H1 (cell line): ENCODE measurements around the gene TXN2. TPM values are rescaled to one million over a fixed set of nuclear protein-coding genes. Genes with fewer than 3 reads are reported as not detected.

ENCODE experiments used
- BCL11A ChIP-seq, 2 experiments: IDR thresholded peaks; one replicate each; pipeline ENCODE4 v1.6.1; 2011; ENCODE audit warnings: low read depth in 2 of 2, low read length in 2 of 2, mild to moderate bottlenecking in 2 of 2
- MAFK ChIP-seq: IDR thresholded peaks from 2 replicates; pipeline ENCODE4 v1.6.1; 2012; ENCODE audit warnings: low read depth, mild to moderate bottlenecking, improper control_type of control experiment, low read length
- MAX ChIP-seq: IDR thresholded peaks from 2 replicates; pipeline ENCODE4 v1.6.1; 2012; ENCODE audit warnings: inconsistent platforms
- PHF8 ChIP-seq: fragments of 200-600 bp; sonication (generic); conservative IDR thresholded peaks from 2 replicates; pipeline ENCODE4 v1.7.1; 2012; ENCODE audit warnings: low read depth, mild to moderate bottlenecking, inconsistent platforms, low read length, moderate library complexity
- SUZ12 ChIP-seq: fragments of 200-600 bp; sonication (generic); IDR thresholded peaks from 2 replicates; pipeline ENCODE4 v1.6.1; 2012; ENCODE audit warnings: mild to moderate bottlenecking, inconsistent platforms, low read length, moderate library complexity, mixed read lengths
- TEAD4 ChIP-seq: IDR thresholded peaks from 2 replicates; pipeline ENCODE4 v1.6.1; 2012; ENCODE audit warnings: low read depth, low read length, inconsistent platforms, mixed read lengths
- polyA plus RNA-seq, 7 experiments: library from polyadenylated mRNA; depleted of rRNA in 3 of 7; stranded (reverse) in 5 of 7; unstranded in 2 of 7; fragments of >200 nt in 5 of 7; fragments of 200-250 nt in 2 of 7; gene quantifications; 1 replicate in 5 of 7; 2 replicates in 1 of 7; 4 replicates in 1 of 7; pipeline versions ENCODE4 v1.2.1 to v1.2.3, GENCODE V29; 2011 to 2013; ENCODE audit warnings: missing spikeins in 2 of 7, mixed read lengths in 2 of 7
- total RNA-seq: library from RNA; stranded (reverse); fragmentation: NEBNext Ultra II Directional; extraction: Animal tissue kit (Norgen Biotek cat#: 25700); gene quantifications from 2 replicates; pipeline ENCODE4 v1.2.1, GENCODE V29; 2021
- TF ChIP-seq, protein P1 (sequence below): IDR thresholded peaks from 2 replicates; pipeline ENCODE4 v1.6.1; 2012; ENCODE audit warnings: low read length, inconsistent platforms
- TF ChIP-seq, protein P2 (sequence below), 3 experiments: IDR thresholded peaks; 1 replicate in 2 of 3; 2 replicates in 1 of 3; pipeline versions ENCODE4 v1.5.1 to v1.6.1; 2011; ENCODE audit warnings: low read length in 3 of 3, mild to moderate bottlenecking in 3 of 3, inconsistent platforms in 2 of 3, low read depth in 1 of 3, moderate library complexity in 1 of 3; ENCODE audit not compliant: insufficient read depth in 1 of 3; ENCODE audit errors: control extremely low read depth in 1 of 3

Gene TXN2
- total and polyA plus RNA-seq, 2 of the 8 experiments (the other 6 are each of a cell fraction or from before 2014, with no cell fraction given), result 47.5 to 116 TPM

- TF ChIP-seq BCL11A (IDR thresholded peaks at IDR 0.05; ENCODE audit: low read depth in 2 of 2, low read length in 2 of 2), result no peak
- TF ChIP-seq, protein P1, sequence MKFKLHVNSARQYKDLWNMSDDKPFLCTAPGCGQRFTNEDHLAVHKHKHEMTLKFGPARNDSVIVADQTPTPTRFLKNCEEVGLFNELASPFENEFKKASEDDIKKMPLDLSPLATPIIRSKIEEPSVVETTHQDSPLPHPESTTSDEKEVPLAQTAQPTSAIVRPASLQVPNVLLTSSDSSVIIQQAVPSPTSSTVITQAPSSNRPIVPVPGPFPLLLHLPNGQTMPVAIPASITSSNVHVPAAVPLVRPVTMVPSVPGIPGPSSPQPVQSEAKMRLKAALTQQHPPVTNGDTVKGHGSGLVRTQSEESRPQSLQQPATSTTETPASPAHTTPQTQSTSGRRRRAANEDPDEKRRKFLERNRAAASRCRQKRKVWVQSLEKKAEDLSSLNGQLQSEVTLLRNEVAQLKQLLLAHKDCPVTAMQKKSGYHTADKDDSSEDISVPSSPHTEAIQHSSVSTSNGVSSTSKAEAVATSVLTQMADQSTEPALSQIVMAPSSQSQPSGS, result no peak
- no peak for TF ChIP-seq MAX
- no peak for TF ChIP-seq TEAD4
- no peak for TF ChIP-seq PHF8
- no peak for TF ChIP-seq MAFK
- TF ChIP-seq, protein P2, sequence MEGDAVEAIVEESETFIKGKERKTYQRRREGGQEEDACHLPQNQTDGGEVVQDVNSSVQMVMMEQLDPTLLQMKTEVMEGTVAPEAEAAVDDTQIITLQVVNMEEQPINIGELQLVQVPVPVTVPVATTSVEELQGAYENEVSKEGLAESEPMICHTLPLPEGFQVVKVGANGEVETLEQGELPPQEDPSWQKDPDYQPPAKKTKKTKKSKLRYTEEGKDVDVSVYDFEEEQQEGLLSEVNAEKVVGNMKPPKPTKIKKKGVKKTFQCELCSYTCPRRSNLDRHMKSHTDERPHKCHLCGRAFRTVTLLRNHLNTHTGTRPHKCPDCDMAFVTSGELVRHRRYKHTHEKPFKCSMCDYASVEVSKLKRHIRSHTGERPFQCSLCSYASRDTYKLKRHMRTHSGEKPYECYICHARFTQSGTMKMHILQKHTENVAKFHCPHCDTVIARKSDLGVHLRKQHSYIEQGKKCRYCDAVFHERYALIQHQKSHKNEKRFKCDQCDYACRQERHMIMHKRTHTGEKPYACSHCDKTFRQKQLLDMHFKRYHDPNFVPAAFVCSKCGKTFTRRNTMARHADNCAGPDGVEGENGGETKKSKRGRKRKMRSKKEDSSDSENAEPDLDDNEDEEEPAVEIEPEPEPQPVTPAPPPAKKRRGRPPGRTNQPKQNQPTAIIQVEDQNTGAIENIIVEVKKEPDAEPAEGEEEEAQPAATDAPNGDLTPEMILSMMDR (IDR thresholded peaks at IDR 0.05; ENCODE audit: control extremely low read depth in 1 of 3, insufficient read depth in 1 of 3, low read depth in 1 of 3, low read length in 3 of 3), result no peak
- no peak for TF ChIP-seq SUZ12
Measured at GRCh38 chr22:36505998-36506635, 24.7 kb upstream of the TXN2 start (continued).
